Measurements from ENCODE around the gene TCHP. TPM values are rescaled to one million over a fixed set of nuclear protein-coding genes. Genes with fewer than 3 reads are reported as not detected.

The TCHP gene
- total RNA-seq, 1 experiment from 2014 or later, result 11.8 TPM

- H4K20me1 ChIP-seq (ENCODE audit: insufficient read depth, low read depth, low read length), result no peaks in the 10 kb centered on the region
- no peak overlapping the region for H2AFZ ChIP-seq (ENCODE audit: low read length)
- peaks cover 39% of the 10 kb centered on the region for H3K36me3 ChIP-seq (ENCODE audit: insufficient read depth, low read length)
- H3K4me3 ChIP-seq (ENCODE audit: low read length), result no peak overlapping the region
- no peak overlapping the region for H3K9ac ChIP-seq (ENCODE audit: low read length)
- H3K4me1 ChIP-seq (ENCODE audit: low read length), result no peaks in the 10 kb centered on the region
- no peaks in the 10 kb centered on the region for H3K79me2 ChIP-seq (ENCODE audit: low read length)
- H3K27me3 ChIP-seq (ENCODE audit: low read length), result no peaks in the 10 kb centered on the region
- H3K27ac ChIP-seq (ENCODE audit: low read length), result no peak overlapping the region
- H3K4me2 ChIP-seq (ENCODE audit: low read depth, low read length, poor library complexity, severe bottlenecking), result no peak overlapping the region
- no peaks in the 10 kb centered on the region for H3K9me2 ChIP-seq (replicated peaks; ENCODE audit: insufficient read depth, low read length)
- no peak for DNase-seq
- no peaks in the 10 kb centered on the region for H3K9me3 ChIP-seq (ENCODE audit: low read length)
These were observed 59.5 kb downstream of the TCHP start for GRCh38 chr12:109959411-109960093.

GRCh38 chr12:109961201-109961600 is 61.1 kb downstream of the TCHP start:
- no peak for DNase-seq
- H3K27ac ChIP-seq (ENCODE audit: low read length), result no peak overlapping the region
- H3K9me2 ChIP-seq (replicated peaks; ENCODE audit: insufficient read depth, low read length), result no peaks in the 10 kb centered on the region
- H3K27me3 ChIP-seq (ENCODE audit: low read length), result no peaks in the 10 kb centered on the region
- H2AFZ ChIP-seq (ENCODE audit: low read length), result no peak overlapping the region
- no peaks in the 10 kb centered on the region for H4K20me1 ChIP-seq (ENCODE audit: insufficient read depth, low read depth, low read length)
- no peaks in the 10 kb centered on the region for H3K79me2 ChIP-seq (ENCODE audit: low read length)
- no peak overlapping the region for H3K4me2 ChIP-seq (ENCODE audit: low read depth, low read length, poor library complexity, severe bottlenecking)
- peaks cover 50% of the 10 kb centered on the region for H3K36me3 ChIP-seq (ENCODE audit: insufficient read depth, low read length)
- no peaks in the 10 kb centered on the region for H3K9me3 ChIP-seq (ENCODE audit: low read length)
- no peak overlapping the region for H3K9ac ChIP-seq (ENCODE audit: low read length)
- no peaks in the 10 kb centered on the region for H3K4me1 ChIP-seq (ENCODE audit: low read length)
- H3K4me3 ChIP-seq (ENCODE audit: low read length), result no peak overlapping the region

GRCh38 chr12:109961612-109962011 is 61.5 kb downstream of the TCHP start:
- H2AFZ ChIP-seq (ENCODE audit: low read length), result no peak overlapping the region
- no peak overlapping the region for H3K4me2 ChIP-seq (ENCODE audit: low read depth, low read length, poor library complexity, severe bottlenecking)
- H3K4me3 ChIP-seq (ENCODE audit: low read length), result no peak overlapping the region
- no peak overlapping the region for H3K9ac ChIP-seq (ENCODE audit: low read length)
- no peak overlapping the region for H3K27ac ChIP-seq (ENCODE audit: low read length)
- H3K9me3 ChIP-seq (ENCODE audit: low read length), result no peaks in the 10 kb centered on the region
- H3K27me3 ChIP-seq (ENCODE audit: low read length), result no peaks in the 10 kb centered on the region
- no peaks in the 10 kb centered on the region for H3K79me2 ChIP-seq (ENCODE audit: low read length)
- peaks cover 48% of the 10 kb centered on the region for H3K36me3 ChIP-seq (ENCODE audit: insufficient read depth, low read length)
- no peaks in the 10 kb centered on the region for H3K9me2 ChIP-seq (replicated peaks; ENCODE audit: insufficient read depth, low read length)
- DNase-seq, result no peak
- no peaks in the 10 kb centered on the region for H3K4me1 ChIP-seq (ENCODE audit: low read length)
- no peaks in the 10 kb centered on the region for H4K20me1 ChIP-seq (ENCODE audit: insufficient read depth, low read depth, low read length)

DNA sequence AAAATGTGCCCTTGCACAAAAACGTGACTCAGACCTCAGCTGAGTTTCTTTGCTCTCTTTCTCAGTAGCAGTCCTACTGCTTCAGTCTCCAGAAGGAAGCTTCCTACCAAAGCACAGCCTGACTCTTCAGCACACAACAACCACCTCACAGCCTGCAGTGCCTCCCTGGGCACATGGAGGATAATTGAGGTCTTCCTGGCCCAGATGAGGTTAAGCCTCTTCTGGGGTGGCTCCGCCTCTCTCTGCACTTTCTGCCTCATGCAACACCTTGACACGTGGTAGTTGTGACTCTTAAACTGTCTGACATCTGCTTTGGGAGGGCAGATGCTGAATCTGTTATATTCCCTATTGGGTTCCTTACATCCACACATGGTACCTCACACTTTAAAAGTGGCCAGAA is 62.3 kb downstream of the TCHP start:
- no peak overlapping the region for H3K4me2 ChIP-seq (ENCODE audit: low read depth, low read length, poor library complexity, severe bottlenecking)
- H3K79me2 ChIP-seq (ENCODE audit: low read length), result no peaks in the 10 kb centered on the region
- H3K36me3 ChIP-seq (ENCODE audit: insufficient read depth, low read length), result peaks cover 54% of the 10 kb centered on the region
- no peak overlapping the region for H3K4me3 ChIP-seq (ENCODE audit: low read length)
- no peaks in the 10 kb centered on the region for H3K9me2 ChIP-seq (replicated peaks; ENCODE audit: insufficient read depth, low read length)
- H3K4me1 ChIP-seq (ENCODE audit: low read length), result no peaks in the 10 kb centered on the region
- no peak for DNase-seq
- H3K27me3 ChIP-seq (ENCODE audit: low read length), result no peaks in the 10 kb centered on the region
- no peaks in the 10 kb centered on the region for H3K9me3 ChIP-seq (ENCODE audit: low read length)
- H3K9ac ChIP-seq (ENCODE audit: low read length), result no peak overlapping the region
- no peak overlapping the region for H3K27ac ChIP-seq (ENCODE audit: low read length)
- H2AFZ ChIP-seq (ENCODE audit: low read length), result no peak overlapping the region
- H4K20me1 ChIP-seq (ENCODE audit: insufficient read depth, low read depth, low read length), result no peaks in the 10 kb centered on the region

DNA sequence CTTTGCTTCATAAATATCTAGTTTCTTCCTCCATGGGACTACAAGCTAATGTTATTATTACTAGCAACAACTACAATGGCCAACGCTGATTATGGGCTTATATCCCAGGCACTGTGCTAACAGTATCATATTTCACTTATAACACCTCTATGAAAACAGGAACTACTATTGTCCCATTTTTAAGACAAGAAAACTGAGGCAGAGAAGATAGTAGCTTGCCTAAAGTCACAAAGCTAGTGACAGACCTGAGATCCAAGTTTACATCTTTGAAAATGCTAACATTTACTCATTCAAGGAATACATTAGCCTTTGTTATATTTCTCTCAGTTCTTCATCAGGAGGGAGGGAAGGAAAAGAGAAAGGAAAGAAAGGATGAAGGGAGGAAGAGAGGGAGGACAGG is 63.3 kb downstream of the TCHP start:
- no peak for DNase-seq
- no peaks in the 10 kb centered on the region for H4K20me1 ChIP-seq (ENCODE audit: insufficient read depth, low read depth, low read length)
- H3K4me1 ChIP-seq (ENCODE audit: low read length), result no peaks in the 10 kb centered on the region
- H3K27me3 ChIP-seq (ENCODE audit: low read length), result no peaks in the 10 kb centered on the region
- H3K4me3 ChIP-seq (ENCODE audit: low read length), result no peak overlapping the region
- no peak overlapping the region for H2AFZ ChIP-seq (ENCODE audit: low read length)
- no peak overlapping the region for H3K4me2 ChIP-seq (ENCODE audit: low read depth, low read length, poor library complexity, severe bottlenecking)
- no peaks in the 10 kb centered on the region for H3K9me3 ChIP-seq (ENCODE audit: low read length)
- H3K27ac ChIP-seq (ENCODE audit: low read length), result no peak overlapping the region
- H3K9ac ChIP-seq (ENCODE audit: low read length), result no peak overlapping the region
- H3K79me2 ChIP-seq (ENCODE audit: low read length), result no peaks in the 10 kb centered on the region
- H3K36me3 ChIP-seq (ENCODE audit: insufficient read depth, low read length), result peaks cover 53% of the 10 kb centered on the region
- H3K9me2 ChIP-seq (replicated peaks; ENCODE audit: insufficient read depth, low read length), result no peaks in the 10 kb centered on the region

DNA sequence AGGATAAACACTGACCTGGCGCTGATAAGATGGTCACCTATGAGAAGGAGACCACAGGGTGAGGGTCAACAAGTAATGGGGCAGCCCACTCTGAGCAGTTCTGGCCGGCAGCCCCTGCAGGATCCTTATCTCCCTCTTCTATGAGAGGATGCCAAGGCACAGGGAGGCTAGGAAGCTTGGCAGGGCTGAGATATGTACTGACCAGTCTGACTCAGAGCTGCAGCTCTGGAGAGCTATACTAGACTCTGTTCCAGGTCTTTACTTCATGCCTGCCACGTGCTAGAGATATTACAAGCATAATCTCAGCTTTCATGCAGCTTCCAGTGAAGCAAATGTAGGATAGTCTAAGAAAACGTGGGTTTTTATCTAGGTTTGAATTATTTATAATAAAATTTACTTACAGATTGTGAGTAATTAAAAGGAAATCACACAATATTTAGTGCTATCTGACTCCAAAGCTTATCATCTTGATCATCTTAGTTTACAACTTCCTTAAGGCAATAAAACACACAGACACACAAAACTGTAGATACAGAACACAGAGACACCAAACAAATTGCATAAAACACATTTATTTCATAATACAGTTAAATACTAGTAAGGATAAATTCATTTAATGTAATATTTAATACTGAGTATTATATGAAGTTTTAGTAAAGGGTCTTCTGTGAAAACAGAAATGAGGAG is 63.8 kb downstream of the TCHP start:
- DNase-seq, result no peak
- H3K9ac ChIP-seq (ENCODE audit: low read length), result no peak overlapping the region
- H3K27me3 ChIP-seq (ENCODE audit: low read length), result no peaks in the 10 kb centered on the region
- H4K20me1 ChIP-seq (ENCODE audit: insufficient read depth, low read depth, low read length), result no peaks in the 10 kb centered on the region
- H3K36me3 ChIP-seq (ENCODE audit: insufficient read depth, low read length), result peaks cover 49% of the 10 kb centered on the region
- H3K79me2 ChIP-seq (ENCODE audit: low read length), result no peaks in the 10 kb centered on the region
- no peak overlapping the region for H3K4me3 ChIP-seq (ENCODE audit: low read length)
- H3K27ac ChIP-seq (ENCODE audit: low read length), result no peak overlapping the region
- no peak overlapping the region for H2AFZ ChIP-seq (ENCODE audit: low read length)
- no peaks in the 10 kb centered on the region for H3K4me1 ChIP-seq (ENCODE audit: low read length)
- no peaks in the 10 kb centered on the region for H3K9me2 ChIP-seq (replicated peaks; ENCODE audit: insufficient read depth, low read length)
- H3K4me2 ChIP-seq (ENCODE audit: low read depth, low read length, poor library complexity, severe bottlenecking), result no peak overlapping the region
- H3K9me3 ChIP-seq (ENCODE audit: low read length), result no peaks in the 10 kb centered on the region

DNA sequence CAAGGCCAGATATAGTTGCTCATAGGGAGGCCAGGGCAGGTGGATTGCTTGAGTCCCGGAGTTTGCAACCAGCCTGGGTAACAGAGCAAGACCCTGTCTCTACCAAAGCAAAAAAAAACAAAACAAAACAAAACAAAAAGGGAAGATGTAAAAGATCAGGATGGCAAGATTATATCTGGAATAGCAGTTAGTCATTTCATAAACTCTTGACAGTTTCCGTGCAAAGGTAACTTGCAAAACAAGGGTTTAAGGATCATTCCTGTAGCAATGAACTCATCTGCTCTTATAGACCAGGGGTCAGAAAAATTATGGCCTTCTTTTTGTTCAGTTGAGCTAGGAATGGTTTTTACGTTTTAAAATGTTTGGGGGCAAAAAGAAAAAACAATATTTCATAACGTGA is 66.5 kb downstream of the TCHP start:
- Histone ChIP-seq H3K27ac (ENCODE audit: low read length) (no peak overlapping the region), H3K36me3 (ENCODE audit: insufficient read depth, low read length) (peaks cover 39% of the 10 kb centered on the region), H3K9me2 (replicated peaks; ENCODE audit: insufficient read depth, low read length) (no peaks in the 10 kb centered on the region)

GRCh38 chr12:109967383-109968031 is 67.4 kb downstream of the TCHP start:
- Histone ChIP-seq H3K4me3 (ENCODE audit: low read length) (no peak overlapping the region), H3K27ac (ENCODE audit: low read length) (no peak overlapping the region), H3K4me2 (ENCODE audit: low read depth, low read length, poor library complexity, severe bottlenecking) (no peak overlapping the region), H3K4me1 (ENCODE audit: low read length) (no peaks in the 10 kb centered on the region), H3K36me3 (ENCODE audit: insufficient read depth, low read length) (peaks cover 30% of the 10 kb centered on the region), H3K27me3 (ENCODE audit: low read length) (no peaks in the 10 kb centered on the region), H3K79me2 (ENCODE audit: low read length) (no peaks in the 10 kb centered on the region), H3K9me2 (replicated peaks; ENCODE audit: insufficient read depth, low read length) (no peaks in the 10 kb centered on the region), H3K9me3 (ENCODE audit: low read length) (no peaks in the 10 kb centered on the region), H2AFZ (ENCODE audit: low read length) (no peak overlapping the region), H4K20me1 (ENCODE audit: insufficient read depth, low read depth, low read length) (no peaks in the 10 kb centered on the region), H3K9ac (ENCODE audit: low read length) (no peak overlapping the region)
- no peak for DNase-seq

More for the DNA sequence above, 66.5 kb downstream of the TCHP start:
- Histone ChIP-seq H4K20me1 (ENCODE audit: insufficient read depth, low read depth, low read length) (no peaks in the 10 kb centered on the region), H3K79me2 (ENCODE audit: low read length) (no peaks in the 10 kb centered on the region), H2AFZ (ENCODE audit: low read length) (no peak overlapping the region), H3K9me3 (ENCODE audit: low read length) (no peaks in the 10 kb centered on the region), H3K4me2 (ENCODE audit: low read depth, low read length, poor library complexity, severe bottlenecking) (no peak overlapping the region), H3K4me1 (ENCODE audit: low read length) (no peaks in the 10 kb centered on the region), H3K9ac (ENCODE audit: low read length) (no peak overlapping the region), H3K4me3 (ENCODE audit: low read length) (no peak overlapping the region), H3K27me3 (ENCODE audit: low read length) (no peaks in the 10 kb centered on the region)
- DNase-seq, result no peak

Measured in Karpas-422 (cell line).